AG10803 (cell line): ENCODE data around the gene NGB.

Experiments used
- DNase-seq: peaks from one replicate; pipeline ENCODE4 v3.0.0; 2010; ENCODE audit warnings: low read depth
- H3K4me3 ChIP-seq: 2 replicates; pipeline ENCODE4 v1.5.1; 2011; ENCODE audit warnings: mild to moderate bottlenecking, low read length, control low read depth
- TF ChIP-seq, protein P1 (sequence below): conservative IDR thresholded peaks from 2 replicates; pipeline ENCODE4 v1.5.1; 2011; ENCODE audit warnings: mild to moderate bottlenecking, low read length, control low read depth, inconsistent platforms

Gene NGB

DNA sequence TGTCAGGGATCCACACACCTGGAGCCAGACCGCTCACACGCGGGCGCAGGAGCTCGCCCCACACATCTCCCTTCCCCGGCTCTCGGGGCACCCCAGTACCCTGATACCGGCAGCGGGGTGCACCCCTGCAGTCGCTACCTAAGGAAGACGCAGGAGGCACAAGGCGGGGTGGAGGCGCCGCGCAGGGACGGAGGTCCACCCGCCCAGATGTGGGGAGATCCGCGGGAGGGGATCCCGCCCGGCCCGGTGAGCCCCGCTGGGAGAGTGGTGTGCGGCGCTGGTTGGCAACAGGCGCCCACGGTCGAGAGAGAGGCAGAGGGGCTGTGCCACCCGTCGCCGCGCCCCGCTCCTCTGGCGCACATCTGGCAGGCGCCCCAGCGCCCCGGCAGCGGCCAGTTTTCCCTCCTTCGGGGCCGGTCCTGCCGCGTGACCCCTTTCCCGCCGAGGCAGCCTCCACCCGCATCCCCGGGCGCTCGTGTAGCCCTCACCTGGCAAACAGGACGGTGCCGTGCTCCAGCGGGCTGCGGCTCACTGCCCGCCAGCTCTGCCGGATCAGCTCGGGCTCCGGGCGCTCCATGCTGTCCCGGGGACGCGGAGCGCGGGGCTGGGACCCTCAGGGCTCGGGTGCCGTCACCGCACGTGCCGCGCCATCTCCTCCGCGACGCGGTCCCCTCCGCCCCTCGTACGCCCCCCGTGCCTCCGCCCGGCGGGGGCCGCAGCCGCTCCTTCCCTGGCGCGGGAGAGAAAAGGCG lies 469 bp downstream of the NGB start:
- TF ChIP-seq, protein P1, sequence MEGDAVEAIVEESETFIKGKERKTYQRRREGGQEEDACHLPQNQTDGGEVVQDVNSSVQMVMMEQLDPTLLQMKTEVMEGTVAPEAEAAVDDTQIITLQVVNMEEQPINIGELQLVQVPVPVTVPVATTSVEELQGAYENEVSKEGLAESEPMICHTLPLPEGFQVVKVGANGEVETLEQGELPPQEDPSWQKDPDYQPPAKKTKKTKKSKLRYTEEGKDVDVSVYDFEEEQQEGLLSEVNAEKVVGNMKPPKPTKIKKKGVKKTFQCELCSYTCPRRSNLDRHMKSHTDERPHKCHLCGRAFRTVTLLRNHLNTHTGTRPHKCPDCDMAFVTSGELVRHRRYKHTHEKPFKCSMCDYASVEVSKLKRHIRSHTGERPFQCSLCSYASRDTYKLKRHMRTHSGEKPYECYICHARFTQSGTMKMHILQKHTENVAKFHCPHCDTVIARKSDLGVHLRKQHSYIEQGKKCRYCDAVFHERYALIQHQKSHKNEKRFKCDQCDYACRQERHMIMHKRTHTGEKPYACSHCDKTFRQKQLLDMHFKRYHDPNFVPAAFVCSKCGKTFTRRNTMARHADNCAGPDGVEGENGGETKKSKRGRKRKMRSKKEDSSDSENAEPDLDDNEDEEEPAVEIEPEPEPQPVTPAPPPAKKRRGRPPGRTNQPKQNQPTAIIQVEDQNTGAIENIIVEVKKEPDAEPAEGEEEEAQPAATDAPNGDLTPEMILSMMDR = no peak
- no peak overlapping the region for H3K4me3 ChIP-seq

DNA sequence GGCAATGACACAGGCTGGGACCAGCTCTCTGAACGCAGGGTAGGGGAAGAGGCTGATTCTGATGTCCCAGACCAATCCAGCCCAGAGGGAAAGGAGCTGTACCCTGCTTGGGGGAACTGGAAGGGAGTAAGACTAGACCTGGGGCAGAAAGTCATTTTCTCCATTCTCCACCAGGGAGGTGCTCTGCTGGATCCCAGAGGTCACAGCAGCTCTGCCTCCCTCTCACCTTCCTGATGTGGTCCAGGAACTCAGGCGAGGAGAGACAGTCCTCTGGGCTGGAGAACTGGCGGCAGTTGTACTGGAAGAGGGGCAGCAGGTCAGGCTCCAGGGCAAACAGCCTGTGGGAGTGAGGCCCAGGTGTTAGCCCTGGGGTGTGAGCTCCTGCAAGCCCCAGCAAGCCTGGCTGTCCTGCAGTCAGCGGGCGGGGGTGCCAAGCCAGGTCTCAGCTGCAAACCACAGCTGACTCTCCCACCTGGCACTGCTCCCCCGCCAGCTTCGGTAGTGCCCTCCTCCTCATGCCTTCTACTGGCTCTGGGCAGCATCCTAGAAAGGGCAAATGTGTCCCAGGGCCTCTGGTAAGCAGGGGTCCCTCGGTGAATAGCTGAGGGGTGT lies 1.9 kb downstream of the NGB start:
- no peak for DNase-seq
- no peak overlapping the region for H3K4me3 ChIP-seq
- TF ChIP-seq, protein P1 = no peak

More for the DNA sequence above, 469 bp downstream of the NGB start:
- DNase-seq = no peak

GRCh38 chr14:77267937-77268699 lies 2.9 kb downstream of the NGB start:
- no peak overlapping the region for H3K4me3 ChIP-seq
- DNase-seq = no peak
- TF ChIP-seq, protein P1 = no peak

DNA sequence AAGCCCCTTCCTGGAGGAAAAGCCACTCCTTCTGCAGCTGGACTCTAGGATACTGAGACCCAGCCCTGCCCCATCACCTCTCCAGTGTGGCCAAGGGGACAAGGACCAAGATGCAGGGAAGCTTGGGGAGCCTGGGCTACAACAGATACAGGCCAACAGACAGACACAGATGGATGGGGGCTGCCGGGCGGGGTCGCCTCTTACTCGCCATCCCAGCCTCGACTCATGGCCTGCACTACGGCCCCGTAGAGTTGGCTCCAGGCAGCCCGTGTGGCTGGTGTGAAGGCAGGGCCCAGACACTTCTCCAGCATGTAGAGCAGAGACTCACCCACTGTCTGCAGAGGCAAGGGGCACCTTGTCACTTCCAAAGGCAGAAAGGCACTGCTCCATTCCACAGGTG lies 4.7 kb downstream of the NGB start:
- no peak for DNase-seq
- H3K4me3 ChIP-seq = no peak overlapping the region
- TF ChIP-seq, protein P1 = no peak

- TF ChIP-seq, protein P1 = no peak
- H3K4me3 ChIP-seq = no peak overlapping the region
- DNase-seq = no peak
These were observed 5.3 kb downstream of the NGB start for GRCh38 chr14:77265561-77266335.

- H3K4me3 ChIP-seq = no peak overlapping the region
- TF ChIP-seq, protein P1 = no peak
- DNase-seq = no peak
These were observed 5.9 kb downstream of the NGB start for GRCh38 chr14:77265187-77265515.
